Left kidney (tissue), 2 donors: ENCODE measurements around the gene MAST4. TPM values are rescaled to one million over a fixed set of nuclear protein-coding genes. Genes with fewer than 3 reads are reported as not detected.

ENCODE experiments used
- DNase-seq: peaks from one replicate; pipeline ENCODE4 v3.0.0-alpha.2; 2013
- polyA plus RNA-seq: library from polyadenylated mRNA; unstranded; fragments of 120-200 nt; gene quantifications from one replicate; pipeline ENCODE4 v1.2.1, GENCODE V29; 2013; ENCODE audit not compliant: insufficient read length

MAST4 gene
- polyA plus RNA-seq, 1 donor, result 19.7 TPM

DNA sequence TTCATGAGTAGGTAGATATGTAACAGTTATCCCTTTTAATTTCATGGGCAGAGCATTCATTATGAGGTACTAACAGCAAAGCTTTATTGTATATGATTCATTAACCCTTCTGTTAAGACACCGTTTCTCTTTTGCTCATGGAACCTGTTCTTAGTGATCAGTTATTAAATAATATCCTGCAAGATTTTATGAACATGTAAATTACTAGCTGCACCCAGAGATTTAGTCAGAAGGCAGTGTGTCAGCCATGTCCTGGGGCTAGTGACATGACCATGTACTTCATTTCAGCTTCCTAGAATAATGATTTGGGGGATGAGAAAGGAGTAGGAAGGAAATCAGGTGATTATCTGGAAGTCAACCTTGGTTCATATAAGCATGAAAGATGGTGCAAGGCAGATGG is 7.0 kb downstream of the MAST4 start:
- no peak for DNase-seq

DNA sequence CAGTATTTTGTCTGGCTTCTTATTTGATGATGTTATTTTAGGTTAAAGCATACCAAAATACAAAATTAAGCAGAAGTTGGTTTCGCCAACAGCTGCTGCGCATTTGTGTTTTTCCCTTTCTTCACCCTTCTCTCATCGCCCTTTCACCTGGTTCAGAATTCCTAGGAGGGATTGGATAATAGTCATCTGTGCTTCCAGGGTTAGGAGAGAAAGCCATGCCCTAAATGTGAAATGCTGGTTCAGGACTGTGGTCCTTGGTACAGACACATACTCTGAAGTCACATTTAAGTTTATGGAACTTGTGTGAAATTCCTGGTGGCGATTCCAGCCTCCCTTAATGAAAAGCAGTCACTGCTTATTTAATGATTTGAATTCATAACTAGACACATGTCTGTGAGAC is 7.7 kb downstream of the MAST4 start:
- no peak for DNase-seq

DNA sequence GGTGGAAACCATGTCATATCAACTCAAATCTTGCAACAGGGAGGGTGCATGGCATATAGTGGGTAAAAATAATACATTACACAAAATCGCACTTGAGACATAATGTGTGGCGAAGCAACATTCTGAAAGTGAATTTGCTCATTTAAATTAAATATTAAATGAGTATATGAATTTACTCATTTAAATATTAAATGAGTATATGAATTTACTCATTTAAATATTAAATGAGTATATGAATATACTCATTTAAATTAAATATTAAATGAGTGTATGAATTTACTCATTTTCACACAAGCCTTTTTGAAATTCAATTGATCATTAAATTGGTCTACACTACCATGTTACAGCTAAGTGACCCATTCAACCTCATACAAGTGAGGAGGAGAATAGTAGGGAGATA is 10.5 kb downstream of the MAST4 start:
- DNase-seq, result no peak

DNA sequence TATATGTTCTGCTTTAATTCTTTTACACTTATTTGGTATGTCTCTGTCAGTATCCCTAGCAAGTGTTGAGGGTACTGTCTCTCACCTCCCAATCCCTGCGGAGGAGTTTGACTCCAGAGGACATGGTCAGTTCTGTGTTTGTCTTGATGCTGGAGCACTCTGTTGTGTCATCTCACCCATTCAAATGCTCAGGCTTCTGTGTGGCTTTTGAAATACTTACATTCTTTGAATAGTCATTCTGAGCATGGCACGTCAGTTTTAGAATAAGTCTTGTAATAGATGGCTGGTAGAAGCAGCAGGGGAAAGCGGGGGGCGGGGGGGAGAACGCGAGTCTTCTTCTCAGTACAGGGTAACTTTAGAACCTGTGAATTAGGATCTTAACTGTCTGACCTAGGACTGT is 12.3 kb downstream of the MAST4 start:
- DNase-seq, result no peak

DNA sequence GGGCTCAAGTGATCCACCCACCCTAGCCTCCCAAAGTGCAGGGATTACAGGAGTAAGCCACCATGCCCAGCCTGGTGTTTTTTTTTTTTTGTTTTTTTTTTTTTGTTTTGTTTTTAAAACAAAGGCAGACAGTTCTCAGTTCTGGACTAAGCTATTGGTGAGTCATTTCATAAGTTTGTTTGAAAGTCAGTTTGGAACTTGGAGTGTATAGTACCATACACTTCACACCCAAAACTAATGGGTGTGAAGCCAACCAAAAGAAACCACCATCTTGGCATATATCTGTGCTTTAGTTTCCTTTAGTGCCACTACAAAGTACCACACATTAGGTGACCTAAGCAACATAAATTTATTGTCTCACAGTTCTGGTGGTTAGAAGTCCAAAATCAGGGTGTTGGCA is 13.4 kb downstream of the MAST4 start:
- no peak for DNase-seq

DNA sequence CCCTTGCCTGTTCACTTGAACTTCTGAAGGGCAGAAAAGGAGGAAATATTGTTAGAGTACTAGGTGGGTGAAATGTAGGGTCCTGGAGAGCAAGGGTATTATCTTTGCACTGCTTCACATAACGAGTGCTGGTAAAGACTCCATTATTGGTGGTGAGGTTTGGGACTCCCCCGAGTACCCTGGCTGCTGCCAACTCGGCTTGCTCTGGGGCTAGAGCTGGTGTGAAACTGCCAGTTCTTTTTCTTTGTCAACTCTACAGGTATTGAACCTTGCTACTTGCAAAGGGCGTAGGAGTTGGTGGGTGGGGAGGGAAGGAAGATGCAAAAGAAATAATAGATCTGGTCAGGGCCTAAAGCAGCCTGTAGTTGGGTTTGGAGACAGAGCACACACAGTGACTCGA is 16.0 kb downstream of the MAST4 start:
- DNase-seq, result no peak

DNA sequence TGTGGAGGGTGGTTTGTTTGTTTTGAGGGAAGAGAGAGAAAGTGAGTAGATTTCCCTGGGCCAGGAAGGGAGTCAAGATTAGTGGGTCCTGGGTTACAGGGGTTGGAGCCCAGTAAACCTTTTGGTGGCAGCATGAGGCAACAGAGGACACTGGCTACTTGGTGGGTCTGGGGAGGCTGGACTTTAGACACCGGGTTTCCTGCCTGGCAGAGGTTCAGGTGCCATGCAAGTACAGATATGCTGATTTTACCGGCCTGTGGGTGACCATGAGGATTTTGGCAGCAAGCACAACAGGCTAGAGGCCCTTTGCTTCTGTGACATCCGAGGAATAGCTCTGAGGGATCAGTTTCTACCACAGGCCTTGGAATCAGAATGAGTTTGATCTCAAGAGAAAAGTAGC is 18.9 kb downstream of the MAST4 start:
- no peak for DNase-seq

DNA sequence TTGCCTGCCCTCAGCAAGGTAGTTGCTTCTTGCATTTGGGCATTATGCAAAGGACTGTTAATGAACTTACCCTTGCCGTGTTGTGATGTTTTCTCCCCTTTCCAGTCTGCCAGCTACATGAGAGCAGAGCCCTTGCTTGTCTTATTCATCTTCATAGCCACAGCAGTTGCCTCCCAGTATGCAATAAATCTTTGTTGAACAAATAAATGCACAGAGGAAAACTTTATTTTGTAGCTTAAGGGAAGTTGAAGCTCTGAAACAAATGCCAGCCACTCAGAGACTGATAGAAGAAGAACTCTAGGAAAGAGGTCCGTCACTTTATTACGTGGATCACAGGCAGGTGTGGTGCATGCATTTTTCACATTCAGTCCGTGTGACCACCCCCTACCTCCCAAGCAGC is 19.7 kb downstream of the MAST4 start:
- no peak for DNase-seq

DNA sequence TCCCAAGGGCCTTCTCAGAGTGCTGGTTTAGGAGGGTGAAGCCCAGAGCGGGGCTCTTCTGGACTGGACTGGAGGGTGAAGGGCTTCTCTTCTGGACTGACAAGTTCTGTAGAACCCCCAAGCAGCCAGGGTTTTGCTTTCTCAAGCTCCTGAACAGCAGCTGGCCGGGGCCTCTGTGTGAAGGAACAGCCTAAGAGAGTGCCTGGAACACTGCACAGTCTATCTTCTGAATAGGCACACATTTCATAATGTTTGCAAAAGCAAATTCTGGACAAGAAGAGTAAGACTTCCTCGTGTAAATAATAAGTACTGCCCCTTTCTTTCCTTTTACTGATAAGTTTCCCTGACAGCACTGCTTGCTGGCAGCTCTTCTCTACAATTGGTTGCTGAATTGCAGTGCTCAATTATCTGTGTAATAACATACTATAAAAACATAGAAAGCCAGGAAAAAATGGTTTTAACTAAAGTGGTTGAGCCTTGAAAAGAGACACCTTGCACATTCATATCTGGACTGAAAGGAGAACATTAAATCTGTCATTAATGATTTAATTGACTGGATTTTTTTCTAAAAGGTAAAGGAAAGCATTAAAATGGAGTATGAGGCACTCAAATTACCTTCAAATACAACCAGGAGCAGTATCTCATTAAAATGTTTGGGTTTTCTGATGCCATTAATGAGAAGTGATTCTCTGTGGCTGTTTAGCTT is 20.5 kb downstream of the MAST4 start:
- no peak for DNase-seq

DNA sequence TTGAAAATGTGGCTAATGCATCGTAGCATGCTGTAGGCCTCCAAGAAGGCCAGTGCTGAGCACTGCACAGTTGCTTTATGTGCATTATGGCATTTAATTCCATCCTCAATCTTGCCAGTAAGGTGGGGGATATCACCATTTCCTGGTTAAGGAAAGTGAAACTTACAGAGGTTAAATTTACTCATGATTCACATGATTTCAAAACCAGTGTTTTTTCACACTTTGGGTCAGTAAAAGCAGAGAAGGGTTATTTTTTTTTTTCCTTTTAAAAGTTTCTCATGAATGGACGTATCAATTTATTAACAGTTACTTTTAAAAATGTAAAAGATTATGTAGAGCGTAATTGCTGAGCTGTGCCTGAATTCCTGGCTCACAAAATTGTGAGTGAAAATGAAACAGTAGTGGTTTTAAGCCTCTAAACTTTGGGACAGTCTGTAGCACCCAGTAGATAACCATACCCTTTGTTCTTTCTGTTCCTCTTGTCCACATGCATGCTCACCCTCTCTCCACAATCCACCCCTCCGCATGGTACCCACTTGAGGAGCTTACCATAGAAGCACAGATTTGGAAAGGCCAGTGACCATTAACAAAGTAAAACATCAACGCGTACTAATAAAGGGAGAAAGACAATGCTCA is 21.2 kb downstream of the MAST4 start:
- no peak for DNase-seq

DNA sequence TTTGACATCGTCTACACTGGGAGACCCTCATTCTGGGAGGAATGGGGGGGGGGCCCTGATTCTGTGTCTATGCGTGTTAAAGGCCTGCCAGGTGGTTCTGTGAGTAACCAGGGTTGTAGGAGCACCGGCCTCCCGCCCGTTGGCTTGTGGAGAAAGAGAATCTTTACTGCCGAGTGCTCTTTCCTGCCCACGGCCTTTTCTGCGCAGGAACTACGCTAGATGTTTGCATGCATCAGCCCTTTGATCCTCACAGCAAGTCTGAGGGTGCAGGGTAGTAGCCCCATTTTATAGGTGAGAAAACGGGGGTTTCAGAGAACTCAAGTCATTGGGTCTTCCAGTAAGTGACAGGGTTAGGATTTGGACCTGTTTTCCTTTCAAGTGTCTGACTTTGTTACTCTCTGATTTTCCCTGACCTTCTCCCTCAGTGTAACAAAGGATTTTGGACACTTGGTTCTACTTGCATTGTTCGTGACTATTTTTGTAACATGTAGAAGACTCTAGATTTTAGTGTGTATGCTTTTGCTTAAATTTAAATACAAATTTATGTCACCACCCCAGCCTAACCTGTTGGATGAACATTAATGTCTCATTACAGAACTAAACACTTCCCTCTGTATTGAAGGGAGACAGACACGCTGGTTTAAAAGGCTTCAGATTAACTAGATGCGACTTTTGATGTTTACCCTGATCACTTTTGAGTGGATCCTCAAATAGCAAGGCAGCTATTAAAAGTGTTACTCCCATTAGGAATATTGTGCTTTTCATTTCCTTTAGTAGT is 22.0 kb downstream of the MAST4 start:
- no peak for DNase-seq

DNA sequence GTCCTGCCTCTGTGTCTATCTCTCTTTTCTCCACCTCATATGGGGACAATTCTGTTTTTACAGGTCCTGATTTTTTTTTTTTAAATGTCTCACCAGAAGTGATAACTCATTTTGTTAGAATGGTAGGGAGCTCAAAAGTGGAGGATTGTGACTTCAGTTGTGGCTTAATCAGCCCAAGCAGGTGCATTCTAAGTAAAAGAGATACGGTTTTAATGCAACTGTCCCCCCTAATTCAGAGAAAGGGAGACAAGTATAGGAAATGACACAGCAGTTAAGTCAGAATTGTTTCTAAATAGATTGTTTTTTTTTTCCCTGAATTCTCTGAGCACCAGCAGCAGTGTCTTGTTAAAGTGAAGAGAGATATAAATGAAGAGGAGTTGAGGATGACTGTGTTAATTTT is 24.5 kb downstream of the MAST4 start:
- DNase-seq, result no peak

DNA sequence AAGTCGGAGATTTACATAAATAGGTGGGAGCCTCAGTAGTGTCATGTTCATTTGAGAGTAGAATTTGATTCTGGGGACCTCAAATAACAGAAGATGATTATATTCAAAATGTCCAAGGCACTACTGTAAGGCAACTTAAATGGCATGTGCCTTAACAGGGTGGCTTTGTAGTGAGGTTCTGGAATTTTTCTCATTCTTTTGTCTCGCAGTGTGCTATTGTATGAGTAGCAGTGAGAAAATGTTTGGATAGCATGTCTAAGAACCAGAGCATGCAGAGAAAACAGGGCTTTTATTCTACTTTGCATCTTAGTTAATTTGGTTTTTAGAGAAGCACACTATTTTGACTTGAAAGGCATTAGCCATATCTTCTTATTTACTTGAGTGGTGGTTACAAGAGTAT is 25.0 kb downstream of the MAST4 start:
- no peak for DNase-seq

DNA sequence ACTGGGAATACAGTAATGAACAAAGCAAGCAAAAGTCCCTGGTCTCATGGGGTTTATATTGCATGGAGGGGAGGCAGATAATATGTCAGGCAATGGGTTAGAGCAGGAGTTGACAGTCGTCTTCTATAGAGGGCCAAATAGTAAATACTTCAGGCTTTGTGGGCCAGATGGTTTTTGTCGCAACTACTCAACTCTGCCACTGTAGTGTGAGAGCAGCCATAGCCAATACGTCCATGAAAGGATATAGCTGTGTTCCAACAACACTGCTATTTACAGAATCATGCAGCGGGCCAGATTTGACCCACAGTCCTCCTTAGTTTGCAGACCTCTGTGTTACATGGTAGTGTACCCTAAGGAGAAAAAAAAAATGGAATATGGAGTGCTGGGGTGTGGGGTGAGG is 25.5 kb downstream of the MAST4 start:
- DNase-seq, result no peak

DNA sequence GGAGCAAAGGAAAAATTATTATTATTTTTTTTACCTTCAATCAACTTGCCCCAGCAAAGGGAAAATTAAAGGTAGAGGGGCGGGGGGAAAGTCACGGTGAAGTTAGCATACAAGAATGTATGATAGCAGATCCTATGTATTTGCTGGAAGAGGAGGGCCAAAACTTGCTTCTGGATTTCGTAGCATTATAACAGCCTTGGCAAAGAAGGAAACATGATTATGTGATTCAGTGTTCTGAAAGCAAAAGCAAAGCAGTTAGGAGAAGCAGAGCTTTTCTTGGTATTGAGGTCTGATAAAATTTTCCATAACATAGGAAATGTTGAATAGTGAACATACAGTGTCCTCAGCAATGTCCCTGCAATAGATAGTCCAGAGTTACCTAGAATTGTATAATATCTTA is 32.4 kb downstream of the MAST4 start:
- DNase-seq, result no peak

DNA sequence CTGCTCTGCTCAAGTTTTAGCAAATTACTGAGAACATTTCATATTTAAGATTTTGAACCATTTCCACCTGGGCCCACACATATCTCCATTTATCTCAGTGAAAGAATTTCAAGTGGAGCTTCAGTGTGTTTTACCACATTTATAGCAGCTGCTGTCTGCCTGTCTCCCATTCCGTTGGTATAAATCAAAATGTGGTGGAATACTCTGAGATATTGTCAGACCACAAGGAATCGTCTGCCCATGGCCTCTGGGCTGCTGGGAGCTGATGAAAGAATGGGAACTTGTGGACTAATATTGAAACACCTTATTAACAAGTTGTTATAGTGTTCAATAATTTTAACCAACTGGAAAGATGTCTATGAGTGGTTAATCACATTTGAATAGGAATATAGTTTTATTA is 33.3 kb downstream of the MAST4 start:
- no peak for DNase-seq

DNA sequence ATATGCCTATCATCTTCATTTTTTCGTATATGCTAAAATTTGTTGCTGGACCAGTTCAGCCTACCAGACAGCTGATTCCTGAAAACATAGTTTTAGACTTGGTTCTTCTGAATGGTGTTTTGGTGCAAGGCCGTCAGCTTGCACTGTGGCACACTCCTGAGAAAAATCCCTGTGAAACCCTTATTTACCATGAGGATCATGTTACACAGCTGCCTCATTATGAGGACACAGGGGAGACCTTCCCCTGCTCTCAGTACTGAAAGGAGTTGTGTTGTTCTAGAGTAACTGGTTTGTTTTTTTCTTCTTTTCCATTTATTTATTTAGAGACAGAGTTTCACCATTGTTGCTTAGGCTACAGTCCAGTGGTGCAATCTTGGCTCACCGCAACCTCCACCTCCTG is 37.6 kb downstream of the MAST4 start:
- peak; percentile 17 for DNase-seq

DNA sequence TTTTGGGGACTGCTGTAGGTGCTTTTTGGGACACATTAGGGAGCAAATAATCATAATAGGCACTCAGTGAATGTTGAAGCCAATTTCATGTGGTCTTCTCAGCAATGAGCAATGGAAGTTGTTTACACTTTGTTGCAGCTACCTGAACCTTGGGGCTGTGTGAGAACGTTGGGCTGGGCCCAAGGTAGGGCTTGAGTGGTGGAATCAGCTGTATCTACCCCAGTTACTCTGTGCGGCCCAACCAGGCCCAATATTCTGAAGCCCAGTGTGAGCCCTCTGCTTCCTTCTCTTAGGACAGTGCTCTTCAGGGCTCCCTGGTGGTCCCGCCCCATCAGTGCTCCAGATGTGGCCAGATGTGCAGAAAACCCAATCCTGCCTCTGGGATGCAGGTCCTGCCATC is 38.4 kb downstream of the MAST4 start:
- no peak for DNase-seq

DNA sequence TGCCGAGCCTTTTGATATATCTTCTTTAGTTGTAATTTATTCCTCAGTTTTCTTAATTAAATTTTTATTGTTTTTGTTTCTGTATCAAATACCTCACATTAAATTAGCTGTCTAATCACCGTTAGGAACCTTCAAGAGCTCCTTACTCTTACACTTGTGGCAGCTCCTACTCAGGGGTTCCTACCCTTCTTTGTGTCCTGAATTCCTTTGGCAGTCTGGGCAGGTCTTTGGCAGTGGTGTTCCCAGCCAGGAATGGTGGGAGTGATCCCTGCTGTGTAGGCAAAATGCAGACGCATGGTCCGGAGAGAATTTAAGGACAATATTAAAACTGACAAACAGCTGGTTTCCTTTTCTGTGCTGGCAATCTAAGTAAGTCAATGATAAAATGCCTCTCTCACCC is 41.8 kb downstream of the MAST4 start:
- no peak for DNase-seq

DNA sequence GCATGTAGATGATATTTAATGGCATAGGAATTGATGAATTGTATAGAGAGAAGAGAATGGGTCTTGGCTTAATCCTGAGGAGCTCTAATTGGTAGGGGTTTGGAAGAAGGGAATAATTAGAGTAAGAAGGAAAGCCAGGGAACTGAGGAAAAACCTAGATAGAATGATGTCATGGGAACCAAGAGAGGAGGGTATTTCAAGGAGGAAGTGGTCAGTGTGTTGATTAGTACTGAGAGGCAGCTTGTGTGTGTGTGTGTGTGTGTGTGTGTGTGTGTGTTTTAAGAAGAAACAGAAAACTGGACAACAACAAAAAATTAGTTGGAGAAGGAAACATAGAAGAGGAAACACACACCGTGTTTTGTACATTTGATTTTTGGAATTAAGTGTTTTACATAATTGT is 42.8 kb downstream of the MAST4 start:
- no peak for DNase-seq

DNA sequence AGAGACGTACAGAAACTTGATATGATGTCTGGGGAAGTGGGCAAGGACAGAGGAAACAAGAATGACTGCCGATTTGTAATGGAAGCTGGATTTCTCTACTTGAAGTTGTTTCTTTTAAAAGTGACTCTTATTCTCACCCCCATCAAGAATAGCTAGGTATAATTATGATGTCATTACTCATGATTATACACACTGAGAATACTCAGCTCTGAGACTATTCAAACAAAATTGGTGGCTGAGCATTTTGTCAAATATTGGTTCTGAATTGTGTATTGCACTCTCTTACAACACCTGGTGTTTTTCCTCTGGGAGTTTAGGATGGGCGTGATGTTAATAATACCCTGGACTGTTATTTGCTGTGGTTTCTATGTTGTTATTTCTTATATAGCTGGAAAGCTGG is 46.3 kb downstream of the MAST4 start:
- DNase-seq, result no peak

DNA sequence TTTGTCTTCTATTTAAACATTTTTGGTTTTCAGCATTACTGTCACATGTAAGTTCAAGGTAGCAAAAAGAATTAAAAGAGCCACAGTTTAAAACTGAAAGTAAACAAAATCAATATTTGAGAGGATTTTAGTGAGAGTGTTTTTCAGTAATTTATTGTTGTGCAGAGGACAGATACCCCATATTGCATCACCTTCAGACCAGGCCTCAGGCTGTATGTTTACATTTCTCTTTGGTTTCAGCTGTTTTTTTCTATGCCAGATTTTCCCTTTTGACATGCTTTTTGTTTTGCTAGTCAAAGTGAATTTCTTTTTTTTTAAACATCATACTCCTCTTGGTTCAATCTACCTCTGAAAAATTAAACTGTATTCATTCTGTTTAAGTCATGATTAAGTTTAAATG is 47.2 kb downstream of the MAST4 start:
- no peak for DNase-seq

DNA sequence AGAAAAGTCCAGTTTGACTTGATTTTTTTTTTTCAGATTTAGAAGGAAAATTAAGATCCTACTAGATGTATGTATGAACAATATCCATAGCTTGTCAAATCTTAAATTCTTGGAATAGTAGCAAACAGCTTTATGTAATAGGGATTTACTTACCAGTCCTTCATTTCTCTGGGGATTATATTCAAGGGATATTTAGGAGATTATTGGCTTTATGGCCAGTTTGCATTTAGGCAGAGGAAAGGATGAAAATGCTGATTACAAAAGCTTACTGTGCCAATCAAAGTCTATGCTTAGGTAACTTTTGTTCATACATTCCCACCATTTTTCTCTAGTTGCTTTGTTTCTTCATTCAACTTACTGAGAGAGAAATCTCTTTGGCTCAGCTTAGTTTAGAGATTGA is 47.9 kb downstream of the MAST4 start:
- no peak for DNase-seq

DNA sequence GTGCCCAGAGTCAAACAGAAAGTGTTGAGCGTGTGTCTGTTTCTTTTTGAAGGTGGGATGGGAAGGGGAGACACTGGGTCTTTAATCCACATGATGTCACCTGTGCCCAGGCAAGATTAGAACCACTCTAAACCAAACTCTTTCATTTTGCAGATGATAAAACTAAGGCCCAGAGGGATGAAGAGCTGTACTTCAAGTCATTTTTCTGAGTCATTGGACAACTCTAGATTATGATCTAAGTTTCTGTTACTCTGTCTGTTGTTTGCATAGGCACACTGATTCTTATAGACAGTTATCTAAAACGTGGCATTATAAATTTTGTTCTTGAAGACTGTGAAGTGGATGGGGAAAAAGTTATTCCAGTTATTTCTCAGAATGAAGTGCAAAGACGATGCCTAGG is 48.8 kb downstream of the MAST4 start:
- no peak for DNase-seq
